HG03139 (cell line): ENCODE data around the gene SHC2.
"Not testable (repeated sequence)": the region's sequence is repeated elsewhere in the genome, so short reads cannot be mapped to it uniquely, and the experiment has no call there.

ENCODE experiments used
- ATAC-seq: cut with Tn5 transposase; IDR thresholded peaks from one replicate; pipeline ENCODE4 v1.9.1; 2021; ENCODE audit not compliant: unreplicated experiment

The SHC2 gene

GRCh38 chr19:447816-448560 lies 12.8 kb downstream of the SHC2 start:
- ATAC-seq, result no peak

- no peak for ATAC-seq
Observed at GRCh38 chr19:447064-447426, 13.8 kb downstream of the SHC2 start.

- no peak for ATAC-seq
Observed at GRCh38 chr19:444677-445210, 16.1 kb downstream of the SHC2 start.

- ATAC-seq, result no peak
Observed at GRCh38 chr19:443005-443404, 17.8 kb downstream of the SHC2 start.

- ATAC-seq, result no peak
Observed at GRCh38 chr19:442085-442484, 18.7 kb downstream of the SHC2 start.

DNA sequence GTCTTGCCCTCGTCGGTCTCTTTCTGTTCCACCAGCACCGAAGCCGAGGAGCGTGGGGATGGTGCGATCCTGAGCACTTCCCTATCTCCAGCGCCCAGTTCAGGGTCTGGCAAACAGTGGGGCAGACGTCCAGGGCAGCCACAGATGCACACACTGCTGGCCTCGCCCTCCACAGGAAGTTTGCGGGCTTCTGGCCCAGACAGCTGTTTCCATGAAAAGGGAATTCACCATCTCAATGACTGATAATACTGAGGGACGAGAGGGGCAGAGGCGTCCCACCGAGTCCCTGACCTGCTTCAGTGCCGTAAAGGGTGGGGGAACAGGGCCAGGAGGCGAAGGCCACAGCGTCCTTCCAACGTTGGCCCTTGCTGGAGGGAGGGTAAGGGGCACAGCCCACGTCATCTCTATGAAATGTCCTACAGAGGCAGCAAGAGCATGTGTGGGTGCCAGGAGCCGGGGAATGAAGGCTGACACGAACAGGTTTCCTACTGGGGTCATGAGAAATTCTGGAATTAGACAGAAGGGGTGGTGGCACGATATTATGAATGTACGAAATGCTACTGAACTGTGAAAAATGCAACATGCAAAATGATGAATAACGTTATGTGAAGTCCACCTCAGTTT lies 19.5 kb downstream of the SHC2 start:
- no peak for ATAC-seq

DNA sequence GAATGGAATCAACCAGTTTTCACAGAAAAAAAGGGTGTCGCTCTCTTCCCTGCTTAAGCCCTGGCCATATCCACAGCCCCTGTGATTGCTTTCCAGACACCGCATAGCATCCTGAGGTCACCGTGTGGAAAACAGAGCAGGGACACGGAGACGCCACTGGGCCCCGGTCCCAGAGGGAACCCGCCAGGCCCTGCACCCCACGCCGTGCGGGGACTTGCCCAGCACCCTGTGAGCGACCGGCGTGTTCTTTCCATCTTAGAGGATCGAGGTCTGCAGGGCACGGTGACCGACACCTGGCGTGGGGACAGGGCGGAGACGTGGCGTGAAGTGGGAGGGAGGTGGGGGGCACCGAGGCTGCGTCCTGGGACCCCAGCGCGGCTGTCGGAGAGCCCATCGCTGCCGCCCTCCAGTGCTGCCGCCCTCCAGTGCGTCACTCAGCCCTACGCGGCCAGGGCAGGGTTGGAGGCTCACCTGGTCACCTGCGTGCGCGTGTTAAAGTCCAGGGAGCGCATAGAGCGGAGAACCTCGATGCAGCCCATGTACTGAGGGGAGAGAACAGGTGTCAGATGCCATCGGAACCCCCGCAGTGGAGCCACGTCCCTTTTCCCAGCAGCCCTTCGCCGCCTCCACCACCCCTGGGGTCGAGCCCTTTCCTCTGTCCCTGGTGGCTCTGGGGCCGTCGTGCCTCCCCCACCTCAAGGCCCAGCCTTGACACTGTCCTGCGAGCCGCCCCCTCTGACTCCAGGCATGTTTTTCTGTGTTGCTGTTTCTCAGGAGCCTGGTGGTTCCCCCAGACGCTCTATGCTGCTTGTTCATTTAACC lies 20.2 kb downstream of the SHC2 start:
- no peak for ATAC-seq

- no peak for ATAC-seq
Observed at GRCh38 chr19:439167-439900, 21.5 kb downstream of the SHC2 start.

DNA sequence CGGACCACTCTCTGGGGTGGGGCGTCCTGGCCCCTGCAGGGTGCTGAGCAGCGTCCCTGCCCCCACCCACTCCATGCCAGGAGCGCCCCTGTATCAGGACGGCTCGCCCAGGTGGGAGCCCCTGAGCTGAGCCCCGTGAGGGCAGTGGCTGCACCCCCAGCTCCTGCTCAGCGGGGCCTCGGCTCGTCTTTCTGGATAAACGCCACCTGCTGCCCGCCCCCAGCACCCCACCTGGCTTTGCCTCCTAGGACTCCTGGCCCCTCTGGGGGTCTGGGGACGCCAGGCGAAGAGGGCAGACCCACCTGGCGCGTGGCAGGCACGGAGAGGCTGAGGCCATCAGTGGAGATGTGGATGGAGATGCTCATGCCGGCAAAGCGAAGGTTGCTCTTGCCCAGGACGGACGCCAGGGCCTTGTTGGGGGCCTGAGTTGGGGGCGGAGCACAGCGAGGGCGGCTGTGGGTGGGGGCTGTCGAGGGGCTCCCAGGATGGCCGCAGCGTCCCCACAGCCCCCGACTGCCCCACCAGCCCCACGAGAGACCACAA lies 22.3 kb downstream of the SHC2 start:
- no peak for ATAC-seq

- ATAC-seq, result no peak
Observed at GRCh38 chr19:437041-437440, 23.8 kb downstream of the SHC2 start.

- no peak for ATAC-seq
Observed at GRCh38 chr19:436413-436950, 24.4 kb downstream of the SHC2 start.

GRCh38 chr19:435707-436412 lies 25.0 kb downstream of the SHC2 start:
- no peak for ATAC-seq

- ATAC-seq, result no peak
Observed at GRCh38 chr19:435056-435706, 25.7 kb downstream of the SHC2 start.

DNA sequence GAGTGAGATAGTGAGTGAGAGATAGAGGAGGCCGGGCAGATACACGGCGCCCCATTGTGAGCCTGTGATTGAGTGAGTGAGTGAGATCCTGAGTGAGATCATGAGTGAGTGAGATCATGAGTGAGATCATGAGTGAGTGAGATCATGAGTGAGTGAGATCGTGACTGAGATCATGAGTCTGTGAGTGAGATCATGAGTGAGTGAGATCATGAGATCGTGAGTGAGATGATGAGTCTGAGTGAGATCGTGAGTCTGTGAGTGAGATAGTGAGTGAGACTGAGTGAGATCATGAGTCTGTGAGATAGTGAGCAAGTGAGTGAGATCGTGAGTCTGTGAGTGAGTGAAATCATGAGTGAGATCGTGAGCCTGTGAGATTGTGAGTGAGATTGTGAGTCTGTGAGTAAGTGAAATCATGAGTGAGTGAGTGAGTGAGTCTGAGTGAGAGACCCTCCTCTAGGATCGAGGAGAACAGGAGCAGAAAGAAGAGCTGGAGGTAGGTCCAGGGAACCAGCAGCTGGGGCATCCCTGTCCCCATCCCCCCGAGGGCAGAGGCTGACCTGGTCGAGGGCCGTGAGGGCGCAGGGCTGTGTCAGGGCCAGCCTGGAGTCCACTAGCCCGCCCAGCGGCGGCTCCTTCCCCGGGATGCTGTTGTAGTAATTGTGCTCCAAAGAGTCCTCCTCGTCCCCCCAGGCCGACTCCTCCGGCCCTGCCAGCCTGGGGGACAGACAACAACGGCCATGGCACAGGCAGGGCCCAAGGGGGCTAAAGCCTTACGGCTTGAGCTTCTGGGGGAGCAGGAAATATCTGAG lies 26.5 kb downstream of the SHC2 start:
- no peak for ATAC-seq

- ATAC-seq, result no peak
Observed at GRCh38 chr19:430701-431100, 30.1 kb downstream of the SHC2 start.

DNA sequence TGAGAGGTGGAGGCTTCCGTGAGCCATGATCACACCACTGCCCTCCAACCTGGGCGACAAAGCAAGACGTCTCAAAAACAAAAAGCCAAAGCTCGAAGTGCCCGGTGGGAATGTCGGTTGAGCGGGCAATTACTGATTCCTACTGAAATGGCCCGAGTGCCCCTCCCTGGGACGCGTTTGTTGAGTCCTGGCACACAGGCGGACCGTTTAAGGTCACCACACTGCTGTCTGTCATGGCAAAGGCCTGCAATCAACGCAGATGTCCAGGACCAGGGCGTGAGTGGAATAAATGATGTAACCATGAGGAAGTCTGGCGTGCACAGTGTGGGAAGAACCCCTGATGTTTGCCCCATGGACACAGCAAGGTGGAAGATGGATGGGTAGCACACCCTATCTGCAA lies 32.7 kb downstream of the SHC2 start:
- ATAC-seq, result no peak

DNA sequence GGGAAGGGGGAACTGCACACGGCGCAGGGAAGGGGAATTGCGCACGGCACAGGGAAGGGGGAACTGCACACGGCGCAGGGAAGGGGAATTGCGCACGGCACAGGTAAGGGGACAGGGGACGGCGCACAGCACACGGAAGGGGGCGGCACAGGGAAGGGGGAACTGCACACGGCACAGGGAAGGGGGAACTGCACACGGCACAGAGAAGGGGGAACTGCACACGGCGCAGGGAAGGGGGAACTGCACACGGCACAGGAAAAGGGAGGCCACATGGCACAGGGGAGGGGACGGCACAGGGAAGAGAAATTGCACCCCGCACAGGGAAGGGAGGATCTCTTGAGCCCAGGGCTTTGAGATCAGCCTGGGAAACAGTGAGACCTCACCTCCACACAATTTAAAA lies 33.2 kb downstream of the SHC2 start:
- ATAC-seq, result not testable (repeated sequence)

DNA sequence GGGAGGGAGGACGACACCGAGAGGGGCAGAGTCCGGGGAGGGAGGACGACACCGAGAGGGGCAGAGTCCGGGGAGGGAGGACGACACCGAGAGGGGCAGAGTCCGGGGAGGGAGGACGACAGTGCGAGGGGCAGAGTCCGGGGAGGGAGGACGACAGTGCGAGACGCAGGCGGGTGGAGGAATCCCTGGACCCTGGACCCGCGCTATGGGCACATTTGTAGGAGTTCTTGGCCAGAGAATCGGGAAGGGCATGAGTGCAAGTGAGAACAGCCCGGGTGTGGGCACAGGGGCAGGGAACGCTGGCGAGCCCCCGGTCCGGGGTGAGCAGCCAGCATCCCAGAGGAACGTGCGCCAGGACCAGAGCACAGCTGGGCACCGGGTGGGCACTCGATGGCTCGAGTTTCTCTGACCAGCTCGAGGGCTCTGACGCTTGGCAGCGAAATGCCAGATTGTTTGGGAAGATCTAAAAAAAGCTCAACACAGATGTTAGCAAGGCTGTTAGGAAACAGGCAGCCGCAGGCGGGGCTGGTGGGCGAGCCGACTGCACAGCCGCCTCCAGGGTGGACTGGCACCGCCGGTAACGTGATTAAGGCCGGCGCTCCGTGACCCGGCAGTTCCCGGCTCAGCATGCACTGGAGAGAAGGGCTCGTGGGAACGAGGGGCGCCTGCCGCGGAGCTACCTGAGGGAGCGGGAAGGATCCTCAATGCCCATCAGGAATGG lies 33.9 kb downstream of the SHC2 start:
- no peak for ATAC-seq
